IPS DF 6.9 (cell line): Measurements from ENCODE around the gene RMND5A.
"Not testable (repeated sequence)": the region's sequence is repeated elsewhere in the genome, so short reads cannot be mapped to it uniquely, and the experiment has no call there.

Experiments used
- DNase-seq: peaks from one replicate; pipeline ENCODE4 v3.0.0-alpha.2; 2013; ENCODE audit warnings: low read depth, low spot score
- H3K27ac ChIP-seq: one replicate; pipeline ENCODE4 v1.5.1; 2013; ENCODE audit warnings: low read length, control low read depth
- H3K27me3 ChIP-seq: 2 replicates; pipeline ENCODE4 v1.6.1; 2013; ENCODE audit warnings: mild to moderate bottlenecking, low read length; ENCODE audit not compliant: control insufficient read depth, insufficient read depth
- H3K36me3 ChIP-seq: 2 replicates; pipeline ENCODE4 v1.6.1; 2013; ENCODE audit warnings: low read length; ENCODE audit not compliant: control insufficient read depth, insufficient read depth
- H3K4me1 ChIP-seq: 2 replicates; pipeline ENCODE4 v1.6.1; 2013; ENCODE audit warnings: low read length; ENCODE audit not compliant: control insufficient read depth, insufficient read depth
- H3K4me3 ChIP-seq: 2 replicates; pipeline ENCODE4 v1.5.1; 2013; ENCODE audit warnings: mild to moderate bottlenecking, low read length
- H3K9me3 ChIP-seq: 2 replicates; pipeline ENCODE4 v1.6.1; 2013; ENCODE audit warnings: low read length, inconsistent platforms; ENCODE audit not compliant: control insufficient read depth, insufficient read depth
- WGBS: extraction: QIAGEN DNeasy Blood & Tissue Kit; methylation state at CpG from one replicate; pipeline ENCODE4 v1.1.7; 2013; ENCODE audit warnings: mixed read lengths, missing lambda C conversion rate; ENCODE audit not compliant: insufficient read length, insufficient coverage; 5-methylcytosine and 5-hydroxymethylcytosine counted together

The RMND5A gene

GRCh38 chr2:86719637-86720539 lies at the start of gene RMND5A:
Gene RMND5A, plus strand, starts transcription at chr2:86720291. Its CDS starts 377 bp downstream, at chr2:86720668.
- H3K36me3 ChIP-seq, H3K4me1 ChIP-seq, H3K27ac ChIP-seq, H3K9me3 ChIP-seq, H3K27me3 ChIP-seq, DNase-seq: not testable (repeated sequence)
- no CpG with 5 or more reads among the region's 95 CpGs for WGBS
- peak within 1 kb of the TSS; percentile 69; the same call in 1 of the 2 replicates for H3K4me3 ChIP-seq

GRCh38 chr2:86671337-86671981 lies 48.6 kb upstream of the RMND5A start:
- Histone ChIP-seq H3K27me3 (no peaks in the 10 kb centered on the region), H3K4me3 (no peak overlapping the region), H3K27ac (no peak overlapping the region), H3K36me3 (no peaks in the 10 kb centered on the region), H3K4me1 (no peaks in the 10 kb centered on the region), H3K9me3 (no peaks in the 10 kb centered on the region)
- no peak for DNase-seq
- WGBS: 100% methylated on average over 2 of the region's 5 CpGs

- DNase-seq: no peak
- no peak overlapping the region for H3K27ac ChIP-seq
- H3K9me3 ChIP-seq: no peaks in the 10 kb centered on the region
- no peak overlapping the region for H3K4me3 ChIP-seq
- no peaks in the 10 kb centered on the region for H3K36me3 ChIP-seq
- no peaks in the 10 kb centered on the region for H3K4me1 ChIP-seq
- no peaks in the 10 kb centered on the region for H3K27me3 ChIP-seq
- WGBS: no CpG with 5 or more reads among the region's 3 CpGs
These were observed 48.0 kb upstream of the RMND5A start for GRCh38 chr2:86672027-86672545.

- no CpG with 5 or more reads among the region's 1 CpG for WGBS
- Histone ChIP-seq H3K36me3 (no peaks in the 10 kb centered on the region), H3K9me3 (no peaks in the 10 kb centered on the region), H3K4me3 (no peak overlapping the region), H3K27ac (no peak overlapping the region), H3K27me3 (no peaks in the 10 kb centered on the region), H3K4me1 (no peaks in the 10 kb centered on the region)
- DNase-seq: no peak
These were observed 47.1 kb upstream of the RMND5A start for GRCh38 chr2:86673011-86673410.

- no CpG with 5 or more reads among the region's 1 CpG for WGBS
- Histone ChIP-seq H3K27ac (no peak overlapping the region), H3K4me1 (no peaks in the 10 kb centered on the region), H3K9me3 (no peaks in the 10 kb centered on the region), H3K27me3 (no peaks in the 10 kb centered on the region), H3K36me3 (no peaks in the 10 kb centered on the region), H3K4me3 (no peak overlapping the region)
- no peak for DNase-seq
These were observed 46.0 kb upstream of the RMND5A start for GRCh38 chr2:86673986-86674670.

- DNase-seq: no peak
- no peak overlapping the region for H3K4me3 ChIP-seq
- H3K9me3 ChIP-seq: no peaks in the 10 kb centered on the region
- H3K36me3 ChIP-seq: no peaks in the 10 kb centered on the region
- no peaks in the 10 kb centered on the region for H3K27me3 ChIP-seq
- H3K27ac ChIP-seq: no peak overlapping the region
- no peaks in the 10 kb centered on the region for H3K4me1 ChIP-seq
- no CpG with 5 or more reads among the region's 2 CpGs for WGBS
These were observed 45.0 kb upstream of the RMND5A start for GRCh38 chr2:86675104-86675503.

- WGBS: no CpG with 5 or more reads among the region's 3 CpGs
- DNase-seq: no peak
- Histone ChIP-seq H3K4me1 (no peaks in the 10 kb centered on the region), H3K27me3 (no peaks in the 10 kb centered on the region), H3K27ac (no peak overlapping the region), H3K9me3 (no peaks in the 10 kb centered on the region), H3K4me3 (no peak overlapping the region), H3K36me3 (no peaks in the 10 kb centered on the region)
These were observed 44.5 kb upstream of the RMND5A start for GRCh38 chr2:86675511-86676015.

GRCh38 chr2:86677816-86678215 lies 42.3 kb upstream of the RMND5A start:
- Histone ChIP-seq H3K27me3 (no peaks in the 10 kb centered on the region), H3K4me1 (no peaks in the 10 kb centered on the region), H3K9me3 (no peaks in the 10 kb centered on the region), H3K4me3 (no peak overlapping the region), H3K27ac (no peak overlapping the region), H3K36me3 (no peaks in the 10 kb centered on the region)
- DNase-seq: no peak

- Histone ChIP-seq H3K9me3 (no peaks in the 10 kb centered on the region), H3K27ac (no peak overlapping the region), H3K36me3 (no peaks in the 10 kb centered on the region), H3K27me3 (no peaks in the 10 kb centered on the region), H3K4me3 (no peak overlapping the region), H3K4me1 (no peaks in the 10 kb centered on the region)
- no peak for DNase-seq
These were observed 41.1 kb upstream of the RMND5A start for GRCh38 chr2:86679036-86679435.

- no peak for DNase-seq
- H3K27me3 ChIP-seq: no peaks in the 10 kb centered on the region
- no peak overlapping the region for H3K4me3 ChIP-seq
- no peak overlapping the region for H3K27ac ChIP-seq
- WGBS: no CpG with 5 or more reads among the region's 1 CpG
- H3K4me1 ChIP-seq: no peaks in the 10 kb centered on the region
- H3K36me3 ChIP-seq: no peaks in the 10 kb centered on the region
- H3K9me3 ChIP-seq: no peaks in the 10 kb centered on the region
These were observed 34.7 kb upstream of the RMND5A start for GRCh38 chr2:86685351-86685750.
